ENCODE measurements around the gene DEFB132.

Gene DEFB132

GRCh38 chr20:266596-267562 is 9.4 kb downstream of the DEFB132 start:
- peak; percentile 87 for DNase-seq

- DNase-seq = no peak
These were observed 13.0 kb downstream of the DEFB132 start for GRCh38 chr20:270517-270916.

GRCh38 chr20:271069-271468 is 13.5 kb downstream of the DEFB132 start:
- no peak for DNase-seq

- no peak for DNase-seq
These were observed 14.0 kb downstream of the DEFB132 start for GRCh38 chr20:271528-271927.

GRCh38 chr20:272718-273117 is 15.2 kb downstream of the DEFB132 start:
- no peak for DNase-seq

- DNase-seq = no peak
These were observed 16.4 kb downstream of the DEFB132 start for GRCh38 chr20:273884-274283.

GRCh38 chr20:275791-276190 is 18.3 kb downstream of the DEFB132 start:
- no peak for DNase-seq

GRCh38 chr20:276620-277495 is 19.3 kb downstream of the DEFB132 start:
- no peak for DNase-seq

- no peak for DNase-seq
These were observed 19.9 kb downstream of the DEFB132 start for GRCh38 chr20:277496-277781.

- DNase-seq = no peak
These were observed 20.7 kb downstream of the DEFB132 start for GRCh38 chr20:278181-278580.

GRCh38 chr20:278607-279571 is 21.4 kb downstream of the DEFB132 start:
- DNase-seq = no peak

GRCh38 chr20:284172-284571 is 26.6 kb downstream of the DEFB132 start:
- no peak for DNase-seq

- DNase-seq = no peak
These were observed 29.0 kb downstream of the DEFB132 start for GRCh38 chr20:286508-286907.

- DNase-seq = no peak
These were observed 31.6 kb downstream of the DEFB132 start for GRCh38 chr20:288956-289692.

- no peak for DNase-seq
These were observed 32.2 kb downstream of the DEFB132 start for GRCh38 chr20:289693-290083.

GRCh38 chr20:290084-290831 is 32.7 kb downstream of the DEFB132 start, which contains the start of gene C20orf96:
Gene C20orf96, minus strand, starts transcription at chr20:290750. Its CDS starts 140 bp downstream, at chr20:290610.
- peak; percentile 80 for DNase-seq

GRCh38 chr20:294602-295001 is 37.1 kb downstream of the DEFB132 start:
- no peak for DNase-seq

- no peak for DNase-seq
These were observed 38.3 kb downstream of the DEFB132 start for GRCh38 chr20:295804-296203.

GRCh38 chr20:297098-297924 is 39.8 kb downstream of the DEFB132 start, which contains the start of gene ZCCHC3:
Gene ZCCHC3, plus strand, starts transcription at chr20:297570. Its CDS starts 17 bp downstream, at chr20:297587.
- DNase-seq = peak; percentile 72
